Amniotic epithelial cell (primary cell): Measurements from ENCODE around the gene KIF26B.

Experiments
- DNase-seq: peaks from one replicate; pipeline ENCODE4 v3.0.0-alpha.2; 2010; ENCODE audit warnings: low read depth

The KIF26B gene

GRCh38 chr1:245465666-245466065 is 310.9 kb downstream of the KIF26B start:
- DNase-seq = no peak

GRCh38 chr1:245466261-245466660 is 311.5 kb downstream of the KIF26B start:
- no peak for DNase-seq

GRCh38 chr1:245467804-245468203 is 313.0 kb downstream of the KIF26B start:
- no peak for DNase-seq

DNA sequence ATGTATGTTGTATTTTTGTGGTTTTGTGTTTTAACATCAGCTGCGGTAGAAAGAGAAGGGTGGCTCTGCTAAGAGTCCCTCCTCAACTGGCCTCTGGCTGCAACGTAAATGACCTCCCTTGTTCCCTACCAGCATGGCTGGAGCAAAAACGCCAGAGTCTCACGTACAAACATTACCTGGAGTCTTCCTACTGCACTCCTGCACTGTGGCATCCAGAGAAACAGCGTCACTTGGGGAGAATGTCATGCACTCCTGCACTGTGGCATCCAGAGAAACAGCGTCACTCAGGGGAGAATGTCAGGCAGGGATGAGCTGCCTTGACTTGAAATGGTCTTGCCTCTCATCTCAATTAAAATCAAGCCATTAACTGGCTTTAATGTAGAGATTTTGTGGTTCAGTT is 314.2 kb downstream of the KIF26B start:
- no peak for DNase-seq

GRCh38 chr1:245469734-245470133 is 314.9 kb downstream of the KIF26B start:
- no peak for DNase-seq

DNA sequence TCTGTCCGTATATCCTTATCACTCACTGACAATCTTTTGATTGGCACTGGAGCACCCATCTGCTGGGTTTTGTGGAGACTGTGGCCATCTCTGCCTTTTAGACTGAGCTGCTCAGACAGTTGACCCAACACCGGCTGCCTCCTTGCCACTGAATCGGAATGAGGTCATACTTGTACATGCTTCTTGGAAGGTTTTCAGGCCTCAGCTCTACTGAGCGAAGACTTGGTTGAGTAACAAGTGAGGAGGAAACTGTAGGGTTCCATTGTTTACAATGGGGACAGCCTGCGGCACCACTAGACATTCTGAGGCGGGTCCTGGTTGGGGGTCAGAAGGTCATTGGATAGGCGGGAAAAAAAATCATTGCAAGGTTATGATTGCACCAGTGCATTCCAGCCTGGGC is 320.3 kb downstream of the KIF26B start:
- peak; percentile 65 for DNase-seq

DNA sequence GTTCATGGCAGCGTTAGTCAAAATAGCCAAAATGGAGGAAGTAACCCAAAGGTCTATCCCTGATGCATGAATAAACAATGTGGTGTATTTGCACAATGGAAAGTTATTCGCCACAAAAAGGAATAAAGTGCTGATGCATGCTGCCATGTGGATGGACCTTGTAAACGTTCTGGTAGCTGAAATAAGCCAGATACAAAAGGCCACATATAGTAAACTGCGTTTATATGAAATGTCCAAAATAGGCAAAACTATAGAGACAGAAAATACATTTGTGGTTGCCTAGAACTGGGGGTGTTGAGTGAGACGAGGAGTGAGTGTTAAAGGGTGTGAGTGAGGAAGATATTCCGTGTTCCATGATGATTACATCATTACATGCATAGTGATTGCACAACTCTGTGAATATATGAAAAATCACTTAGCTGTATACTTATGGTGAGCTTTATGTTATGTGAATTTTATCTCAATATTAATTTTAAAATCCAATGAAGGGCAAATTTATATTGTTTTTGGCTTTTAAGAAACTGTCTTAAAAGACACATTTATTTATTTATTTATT is 321.3 kb downstream of the KIF26B start:
- DNase-seq = peak; percentile 40

GRCh38 chr1:245477941-245478340 is 323.2 kb downstream of the KIF26B start:
- no peak for DNase-seq

GRCh38 chr1:245480393-245481120 is 325.8 kb downstream of the KIF26B start:
- DNase-seq = no peak

DNA sequence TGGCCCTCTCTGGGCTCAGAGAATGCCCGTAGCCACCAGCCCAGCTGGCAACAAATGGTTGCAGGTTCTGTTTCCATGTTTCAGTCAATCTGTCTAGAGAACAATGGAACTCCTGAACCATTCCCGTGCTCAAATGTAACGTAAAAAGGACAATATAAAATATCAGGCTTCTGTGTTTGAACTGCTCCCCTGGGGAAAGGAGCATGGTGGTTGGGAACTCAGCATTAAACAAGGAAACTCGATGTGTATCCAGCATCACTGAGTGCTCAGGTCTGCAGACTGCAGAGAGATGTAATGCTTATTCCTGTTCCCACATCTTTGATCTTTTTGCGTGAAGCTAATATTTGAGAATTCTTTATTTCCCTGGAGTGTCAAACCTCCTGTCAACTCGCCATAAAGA is 326.5 kb downstream of the KIF26B start:
- no peak for DNase-seq

DNA sequence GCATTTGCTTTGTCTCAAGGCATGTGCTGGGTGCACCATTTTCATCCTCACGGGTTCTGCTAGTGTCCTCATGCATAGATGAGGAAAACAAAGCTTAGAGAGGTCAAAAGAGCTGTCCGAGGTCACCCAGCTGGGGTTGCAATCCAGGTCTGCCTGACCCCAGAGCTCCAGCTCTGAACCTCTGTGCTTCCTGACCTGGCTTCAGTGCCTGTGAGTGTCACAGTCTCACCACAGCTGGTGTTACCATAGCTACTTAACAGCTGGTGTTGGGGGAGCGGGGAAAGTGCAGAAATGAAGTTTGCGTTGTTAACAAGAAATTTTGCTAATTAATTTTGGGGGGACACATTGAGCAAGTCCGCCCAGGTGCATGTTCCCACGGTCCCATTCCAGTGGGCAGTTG is 328.5 kb downstream of the KIF26B start:
- DNase-seq = no peak

GRCh38 chr1:245484176-245484575 is 329.4 kb downstream of the KIF26B start:
- no peak for DNase-seq

GRCh38 chr1:245485996-245486395 is 331.2 kb downstream of the KIF26B start:
- no peak for DNase-seq

GRCh38 chr1:245486775-245487470 is 332.1 kb downstream of the KIF26B start:
- DNase-seq = no peak

GRCh38 chr1:245488346-245489129 is 333.8 kb downstream of the KIF26B start:
- no peak for DNase-seq

GRCh38 chr1:245489838-245490237 is 335.1 kb downstream of the KIF26B start:
- no peak for DNase-seq

DNA sequence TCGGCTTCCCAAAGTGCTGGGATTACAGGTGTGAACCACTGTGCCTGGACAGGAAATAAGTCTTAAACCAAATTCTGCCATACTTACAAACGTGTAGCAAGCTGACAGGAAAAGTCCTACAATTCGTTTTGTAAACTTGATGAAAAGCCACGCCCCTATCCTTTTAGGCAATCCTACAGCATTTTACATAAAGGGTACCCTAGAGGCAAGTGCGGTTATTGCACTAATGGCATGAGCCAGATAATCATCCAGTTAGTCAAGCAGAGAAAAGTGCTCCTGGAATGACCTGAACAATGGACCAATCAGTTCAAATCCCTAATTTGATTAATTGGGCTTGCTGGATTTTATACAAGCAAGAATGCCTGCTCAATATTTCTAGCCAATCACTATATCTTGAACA is 338.2 kb downstream of the KIF26B start:
- DNase-seq = peak; percentile 24

DNA sequence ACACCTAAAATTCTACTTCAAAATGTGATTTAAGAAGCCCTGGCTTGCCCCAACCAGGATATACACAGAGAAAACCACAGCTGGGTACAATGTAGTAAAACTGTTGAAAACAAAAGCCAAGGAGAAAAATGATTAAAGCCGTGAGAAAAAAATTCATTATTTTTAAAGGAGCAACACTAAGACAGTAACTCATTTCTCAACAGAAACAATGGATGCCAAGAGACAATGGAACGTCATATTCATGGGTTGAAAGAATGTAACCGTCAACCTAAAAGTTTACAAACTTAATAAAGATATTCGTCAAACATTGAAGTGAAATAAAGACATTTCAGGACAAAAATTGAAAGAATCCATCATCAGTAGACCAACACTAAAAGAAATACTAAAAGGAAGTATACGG is 340.9 kb downstream of the KIF26B start:
- DNase-seq = no peak

GRCh38 chr1:245500546-245500945 is 345.8 kb downstream of the KIF26B start:
- peak; percentile 95 for DNase-seq

DNA sequence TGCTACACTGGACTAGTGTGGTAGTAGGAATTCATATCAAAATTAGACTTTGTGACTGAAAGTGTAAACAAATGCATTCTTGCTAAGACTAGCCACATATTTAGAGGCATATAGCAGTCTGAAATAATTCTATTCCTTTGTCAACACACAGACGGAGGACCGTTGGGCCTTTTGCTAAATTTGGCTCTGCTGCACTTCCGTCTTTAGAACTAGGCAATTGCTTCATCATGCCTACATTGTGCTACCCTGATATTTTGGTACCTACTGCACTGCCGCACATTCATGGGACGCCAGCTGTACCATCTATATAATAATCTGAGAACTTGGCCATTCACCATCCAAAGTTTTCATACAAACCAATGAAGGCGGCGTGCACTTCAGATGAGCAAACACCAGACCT is 346.8 kb downstream of the KIF26B start:
- no peak for DNase-seq

- DNase-seq = no peak
Measured at GRCh38 chr1:245503548-245503947, 348.8 kb downstream of the KIF26B start.

- DNase-seq = no peak
Measured at GRCh38 chr1:245510144-245510543, 355.4 kb downstream of the KIF26B start.
